Measurements from ENCODE around the gene CCDC192.

Gene CCDC192

DNA sequence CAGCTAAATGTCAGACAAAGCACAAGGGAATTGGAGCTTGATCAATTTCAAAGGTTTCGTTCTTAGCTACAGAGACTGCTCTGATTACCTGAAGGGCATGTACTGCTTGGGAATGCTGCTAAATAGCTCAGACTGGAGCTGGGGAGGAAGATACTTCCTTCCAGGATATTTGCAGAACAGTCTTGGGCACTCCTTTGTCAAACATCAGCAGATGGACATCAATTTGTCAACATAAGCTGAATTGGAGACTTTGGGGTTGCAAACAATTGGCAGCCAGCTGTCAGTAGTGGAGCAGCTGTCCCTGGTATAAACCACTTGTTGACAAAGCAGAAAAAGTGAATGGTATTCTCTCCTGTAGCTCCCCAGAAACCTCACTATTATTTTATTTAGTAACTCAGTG lies 182.0 kb downstream of the CCDC192 start:
- DNase-seq (ENCODE audit: low read depth) = no peak

DNA sequence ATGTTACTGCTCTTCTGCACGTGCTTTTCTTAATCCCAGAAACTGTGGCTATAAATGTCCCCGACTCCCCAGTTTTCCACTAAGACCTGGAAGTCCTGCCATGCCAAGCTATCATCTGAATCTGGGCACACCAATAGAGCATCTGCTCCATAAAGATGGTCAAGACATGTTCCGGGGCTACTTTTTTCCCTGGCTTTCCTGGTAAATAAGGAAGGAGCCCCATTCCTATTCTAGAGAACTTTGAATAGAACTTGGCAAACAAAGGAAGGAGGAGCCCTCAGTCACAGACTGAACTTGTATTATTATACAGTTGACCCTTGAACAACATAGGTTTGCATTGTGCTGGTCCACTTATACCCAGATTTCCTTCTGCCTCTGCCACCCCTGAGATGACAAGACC lies 182.9 kb downstream of the CCDC192 start:
- DNase-seq (ENCODE audit: low read depth) = no peak

DNA sequence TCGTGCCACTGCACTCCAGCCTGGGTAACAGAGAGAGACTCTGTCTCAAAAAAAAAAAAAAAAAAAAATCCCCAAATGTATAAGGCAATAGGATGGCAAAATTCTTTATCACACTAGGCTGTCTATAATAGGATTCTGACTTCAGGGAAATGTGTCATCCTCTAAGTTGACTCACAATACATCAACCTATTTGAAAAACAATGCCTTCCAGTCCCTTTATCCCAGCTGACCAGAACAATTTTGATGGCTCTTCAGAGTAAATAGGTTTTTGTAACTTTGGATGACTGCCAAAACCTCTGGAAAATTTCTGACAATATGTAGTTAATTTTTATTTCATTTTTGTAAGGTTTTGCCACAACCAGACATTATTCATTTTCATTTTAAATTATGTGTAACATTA lies 184.1 kb downstream of the CCDC192 start:
- no peak for DNase-seq (ENCODE audit: low read depth)

DNA sequence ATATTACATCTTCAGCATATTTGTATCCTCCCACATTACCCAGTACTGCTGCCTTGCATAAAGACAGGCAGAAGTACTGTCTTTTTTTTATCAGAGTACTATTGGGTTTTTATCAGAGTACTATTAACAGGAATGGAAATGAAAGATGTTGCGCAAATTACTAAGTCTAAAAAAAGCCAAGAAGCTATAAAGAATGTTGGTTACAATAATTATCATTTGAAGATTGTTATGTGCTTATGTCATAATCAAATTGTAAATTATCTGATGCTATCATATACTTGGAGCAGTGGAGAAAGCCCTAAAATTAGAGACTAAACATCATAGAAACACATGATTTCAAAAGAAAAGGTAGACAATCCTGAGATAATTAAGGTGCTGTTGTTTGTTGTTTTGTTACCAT lies 188.8 kb downstream of the CCDC192 start:
- no peak for DNase-seq (ENCODE audit: low read depth)

DNA sequence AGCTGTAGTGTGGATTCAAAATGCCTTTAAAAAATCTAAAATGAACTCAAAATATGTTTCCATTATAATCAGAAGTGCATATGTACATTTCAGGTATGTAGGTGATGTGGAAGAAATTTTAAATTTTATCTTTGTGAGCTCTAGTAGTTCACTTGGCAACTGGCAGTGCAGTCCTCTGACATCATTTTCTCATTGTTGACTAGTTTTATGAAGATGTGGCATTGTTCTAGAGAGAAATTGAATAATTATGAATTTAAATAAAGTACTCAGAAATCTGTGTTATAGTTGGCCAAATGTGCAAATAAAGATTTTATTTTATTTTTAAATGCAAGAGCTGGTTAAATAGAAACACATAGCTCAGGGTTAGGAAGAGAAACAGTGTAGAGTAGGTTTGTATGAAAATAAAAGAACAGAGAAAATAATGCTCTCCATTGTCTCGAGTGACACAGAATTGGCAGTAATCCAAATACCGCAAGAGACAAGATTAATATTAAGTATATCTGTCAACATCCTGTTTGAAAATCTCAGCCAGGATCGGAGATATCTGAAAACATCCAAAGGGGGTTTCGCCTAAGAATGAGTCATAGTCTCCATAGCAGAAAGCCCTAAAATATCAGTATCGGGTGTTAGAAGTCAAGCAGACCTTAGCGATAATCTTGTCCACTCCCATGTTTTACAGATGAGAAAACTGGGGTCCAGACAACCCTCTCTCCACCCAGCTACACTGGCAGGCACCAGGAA lies 189.4 kb downstream of the CCDC192 start:
- DNase-seq (ENCODE audit: low read depth) = no peak

DNA sequence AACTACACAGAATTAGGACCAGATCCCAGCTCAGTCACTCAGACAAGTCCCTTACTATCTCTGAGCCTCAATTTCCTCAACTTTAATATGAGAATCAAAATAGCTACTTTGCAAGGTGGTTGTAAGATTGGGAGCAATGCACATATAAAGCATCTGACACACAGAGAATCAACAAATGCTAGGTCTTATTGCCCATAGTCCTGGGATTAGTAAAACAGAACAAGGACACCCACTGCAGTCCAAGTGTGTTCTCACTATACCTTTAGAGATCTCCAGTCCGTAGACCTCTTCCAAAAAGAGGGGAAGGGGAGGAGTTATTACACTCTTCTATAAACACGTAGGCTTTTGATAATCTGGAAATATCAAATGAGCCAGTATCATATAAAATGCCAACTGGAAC lies 190.0 kb downstream of the CCDC192 start:
- no peak for DNase-seq (ENCODE audit: low read depth)

DNA sequence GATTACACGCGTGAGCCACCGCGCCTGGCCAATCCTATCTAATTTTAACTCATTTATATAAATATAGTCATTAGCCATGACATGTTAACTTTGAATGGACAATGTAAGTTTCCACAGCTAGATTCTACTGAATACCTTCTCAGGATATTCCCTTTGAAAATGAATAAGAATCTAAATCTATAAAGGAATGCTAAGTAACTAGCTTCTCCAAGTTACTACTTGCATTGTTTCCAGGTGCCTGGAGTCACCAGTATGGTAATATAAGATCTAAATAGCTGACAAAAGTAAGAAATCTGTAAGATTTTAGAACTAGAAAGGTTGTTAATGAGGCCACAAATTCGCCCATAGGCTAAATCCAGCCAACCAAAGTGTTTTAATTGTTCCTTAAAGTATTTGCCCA lies 191.3 kb downstream of the CCDC192 start:
- DNase-seq (ENCODE audit: low read depth) = no peak

DNA sequence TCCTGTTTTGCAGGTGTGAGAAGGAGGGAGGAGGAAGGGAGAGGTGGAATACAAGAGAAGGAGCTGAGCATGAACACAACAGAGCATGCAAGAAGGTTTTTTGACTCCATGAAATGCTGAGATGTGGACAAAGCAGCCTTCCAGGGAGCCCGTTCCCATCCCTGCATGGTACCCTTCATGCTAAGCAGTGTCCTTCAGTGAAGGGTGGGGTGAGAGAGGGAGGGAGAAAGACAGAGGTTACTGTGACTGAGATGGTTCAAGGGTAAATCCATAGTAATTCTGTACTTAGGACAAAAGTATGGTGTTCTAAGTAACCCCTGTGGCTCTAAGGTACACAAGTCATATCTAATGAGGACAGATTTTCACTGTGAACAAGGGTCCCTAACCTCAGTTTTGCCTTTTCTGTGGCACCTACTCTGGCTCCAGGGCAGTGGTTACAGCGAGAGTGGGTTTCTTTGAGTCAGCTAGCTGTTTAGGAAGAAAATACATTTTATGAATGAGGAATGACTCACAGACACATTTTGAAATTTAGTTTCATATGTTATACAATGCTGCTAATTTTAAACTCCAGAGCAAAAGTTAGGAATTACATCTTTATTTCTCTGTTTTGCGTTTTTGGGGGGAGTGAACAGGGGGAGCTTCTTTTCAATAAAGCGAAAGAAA lies 195.5 kb downstream of the CCDC192 start:
- no peak for DNase-seq (ENCODE audit: low read depth)

DNA sequence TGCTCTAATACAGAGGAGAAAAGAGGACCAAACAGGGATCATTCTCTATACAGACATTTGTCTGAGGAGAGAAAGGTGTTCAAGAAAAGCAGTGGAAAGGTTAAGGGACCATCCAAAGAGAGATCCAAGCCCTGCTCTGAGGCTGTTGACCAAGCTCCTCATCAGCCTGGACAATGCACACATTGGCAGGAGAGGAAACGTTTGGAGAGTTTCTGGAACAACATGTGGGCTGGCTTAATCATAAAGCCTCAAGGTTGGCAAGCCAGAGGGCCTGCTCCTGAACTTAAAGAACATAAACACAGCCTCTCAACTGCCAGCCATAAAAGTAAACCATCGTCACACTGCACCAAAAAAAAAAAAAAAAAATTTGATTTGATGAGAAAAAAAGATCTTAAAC lies 196.0 kb downstream of the CCDC192 start:
- DNase-seq (ENCODE audit: low read depth) = no peak

DNA sequence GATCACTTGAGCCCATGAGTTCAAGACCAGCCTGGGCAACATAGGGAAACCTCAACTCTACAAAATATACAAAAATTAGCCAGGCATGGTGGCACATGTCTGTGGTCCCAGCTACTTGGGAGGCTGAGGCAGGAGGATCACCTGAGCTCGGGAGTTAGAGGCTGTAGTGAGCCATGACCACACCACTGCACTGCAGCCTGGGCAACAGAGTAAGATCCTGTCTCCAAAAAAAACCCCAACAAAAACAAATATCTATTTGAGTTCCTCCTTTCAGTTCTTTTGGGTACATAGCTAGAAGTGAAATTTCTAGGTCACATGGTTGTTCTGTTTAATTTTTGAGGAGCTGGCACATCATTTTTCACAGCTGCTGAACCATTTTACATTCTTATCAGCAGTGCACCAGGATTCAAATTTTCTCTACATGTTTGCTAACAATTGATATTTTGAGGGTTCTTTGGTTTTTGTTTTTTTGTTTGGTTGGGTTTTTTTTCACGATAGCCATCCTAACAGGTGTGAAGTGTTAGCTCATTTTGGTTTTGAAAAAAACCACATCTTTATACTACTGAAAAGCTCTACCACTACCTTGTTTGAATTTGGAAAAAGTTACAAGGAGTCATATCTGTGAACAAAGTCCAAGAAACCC lies 203.5 kb downstream of the CCDC192 start:
- DNase-seq (ENCODE audit: low read depth) = no peak

DNA sequence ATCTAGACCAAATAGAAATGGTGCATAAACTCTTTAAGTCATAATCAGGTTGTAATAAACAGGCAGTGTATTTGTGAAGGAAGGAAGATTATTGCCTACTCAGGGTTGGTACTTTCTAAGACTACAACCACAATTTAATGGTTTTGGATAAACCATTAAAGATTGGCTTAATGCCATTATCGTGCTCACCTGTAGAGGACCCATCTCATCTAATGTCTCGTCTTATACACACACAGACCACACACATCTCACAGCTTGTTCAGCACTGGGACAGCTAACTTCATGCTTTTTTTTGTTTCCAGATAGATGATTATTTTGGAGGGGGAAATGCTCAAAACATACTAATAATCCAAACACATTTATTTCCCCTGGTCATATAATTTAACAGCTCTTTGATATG lies 204.7 kb downstream of the CCDC192 start:
- no peak for DNase-seq (ENCODE audit: low read depth)

DNA sequence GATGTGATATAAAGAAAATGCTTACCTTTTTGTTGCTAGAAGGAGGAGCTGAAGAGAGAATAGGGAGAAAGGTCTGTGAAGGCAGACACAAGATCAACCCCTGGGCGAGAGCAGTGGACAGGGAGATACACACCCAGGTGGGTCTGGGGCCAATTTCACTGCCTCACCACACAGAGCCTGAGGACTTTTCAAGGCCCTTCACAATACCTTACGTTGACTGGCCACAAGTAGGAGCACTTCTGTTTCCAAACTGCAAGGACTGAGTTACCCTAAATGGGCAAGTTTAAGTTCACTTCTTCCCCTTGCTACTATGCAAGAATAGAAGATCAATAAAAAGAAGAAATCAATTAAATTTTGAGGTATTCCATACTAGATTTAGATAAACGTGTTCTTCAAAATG lies 205.9 kb downstream of the CCDC192 start:
- DNase-seq (ENCODE audit: low read depth) = no peak

DNA sequence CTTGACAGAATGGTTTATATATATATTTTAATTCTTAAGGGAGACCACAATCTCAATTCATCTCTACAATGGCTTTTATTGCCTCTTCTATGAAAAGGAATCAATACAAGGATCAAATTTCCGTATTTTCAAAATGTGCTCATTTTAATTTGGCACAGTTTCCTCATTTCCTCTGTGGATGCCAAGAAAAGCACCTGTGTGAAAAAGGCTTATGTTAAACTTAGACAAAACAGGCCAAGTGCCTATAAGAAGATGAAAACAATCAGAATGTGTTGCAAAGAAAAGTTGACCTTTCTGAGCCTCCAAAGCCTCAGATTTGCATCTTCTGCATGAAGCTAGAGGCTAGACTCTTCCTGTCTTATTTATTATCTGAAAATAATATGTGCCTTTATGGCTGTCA lies 206.6 kb downstream of the CCDC192 start:
- no peak for DNase-seq (ENCODE audit: low read depth)

DNA sequence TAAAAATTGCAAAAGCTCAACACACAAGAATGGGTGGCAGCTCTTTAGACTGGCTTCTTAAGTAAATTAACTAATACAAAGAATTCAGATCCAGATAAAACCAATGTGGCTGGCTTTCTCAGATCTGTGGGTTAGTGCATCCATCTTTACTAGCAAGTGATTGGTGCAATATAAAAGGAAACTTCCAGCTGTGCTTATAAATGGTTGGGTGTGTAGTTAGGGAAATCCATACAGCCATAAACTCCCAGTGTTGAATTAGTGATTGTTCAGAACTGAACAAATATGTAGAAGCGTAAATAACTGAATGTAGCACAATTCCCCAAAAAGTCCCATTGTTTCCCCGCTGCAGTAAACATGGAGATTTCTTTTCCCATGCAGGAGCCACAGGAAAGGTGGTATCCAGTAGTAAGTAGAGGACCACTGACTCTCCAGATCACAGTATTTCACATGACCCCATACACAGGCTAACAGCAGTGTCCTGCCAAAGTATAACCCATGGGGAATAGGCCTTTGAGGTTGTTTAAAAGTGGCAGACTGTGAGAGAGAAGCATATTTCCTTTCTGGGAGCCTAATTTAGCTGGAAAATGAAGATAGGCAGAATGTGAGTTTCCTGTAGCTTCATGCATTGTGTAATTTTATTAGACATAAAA lies 207.2 kb downstream of the CCDC192 start:
- DNase-seq (ENCODE audit: low read depth) = no peak

DNA sequence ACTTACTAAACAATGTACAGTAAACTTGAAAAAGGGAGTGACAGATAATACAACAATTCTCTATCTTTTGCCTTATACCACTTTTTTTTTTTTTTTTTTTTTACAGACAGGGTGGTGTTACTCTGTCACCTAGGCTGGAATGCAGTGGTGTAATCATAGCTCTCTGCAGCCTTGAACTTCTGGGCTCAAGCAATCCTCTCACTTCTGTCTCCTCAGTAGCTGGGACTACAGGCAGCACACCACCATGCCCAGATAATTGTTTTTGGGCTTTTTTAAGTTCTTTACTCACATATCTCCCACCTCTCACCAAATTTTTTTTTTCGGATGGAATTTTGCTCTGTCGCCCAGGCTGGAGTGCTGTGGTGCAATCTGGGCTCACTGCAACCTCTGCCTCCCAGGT lies 208.4 kb downstream of the CCDC192 start:
- DNase-seq (ENCODE audit: low read depth) = no peak

DNA sequence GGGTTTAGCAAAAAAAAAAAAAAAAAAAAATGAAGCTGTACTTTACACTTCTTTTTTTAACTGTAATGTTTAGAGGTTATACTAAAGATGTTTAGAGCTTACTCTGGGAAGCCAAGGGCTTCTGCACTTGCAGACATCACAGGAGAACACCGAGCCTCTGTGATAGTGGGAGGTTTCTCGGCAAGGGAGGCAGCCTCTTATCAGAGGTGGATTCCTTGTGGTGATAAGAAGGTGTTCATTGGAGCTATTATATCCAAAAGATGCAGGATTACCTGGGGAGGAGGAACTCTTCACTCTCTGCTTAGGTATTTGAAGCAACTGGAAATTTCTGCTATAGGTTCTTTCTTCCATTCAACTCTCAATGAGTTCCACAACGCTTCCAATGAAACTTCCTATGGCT lies 209.2 kb downstream of the CCDC192 start:
- no peak for DNase-seq (ENCODE audit: low read depth)

DNA sequence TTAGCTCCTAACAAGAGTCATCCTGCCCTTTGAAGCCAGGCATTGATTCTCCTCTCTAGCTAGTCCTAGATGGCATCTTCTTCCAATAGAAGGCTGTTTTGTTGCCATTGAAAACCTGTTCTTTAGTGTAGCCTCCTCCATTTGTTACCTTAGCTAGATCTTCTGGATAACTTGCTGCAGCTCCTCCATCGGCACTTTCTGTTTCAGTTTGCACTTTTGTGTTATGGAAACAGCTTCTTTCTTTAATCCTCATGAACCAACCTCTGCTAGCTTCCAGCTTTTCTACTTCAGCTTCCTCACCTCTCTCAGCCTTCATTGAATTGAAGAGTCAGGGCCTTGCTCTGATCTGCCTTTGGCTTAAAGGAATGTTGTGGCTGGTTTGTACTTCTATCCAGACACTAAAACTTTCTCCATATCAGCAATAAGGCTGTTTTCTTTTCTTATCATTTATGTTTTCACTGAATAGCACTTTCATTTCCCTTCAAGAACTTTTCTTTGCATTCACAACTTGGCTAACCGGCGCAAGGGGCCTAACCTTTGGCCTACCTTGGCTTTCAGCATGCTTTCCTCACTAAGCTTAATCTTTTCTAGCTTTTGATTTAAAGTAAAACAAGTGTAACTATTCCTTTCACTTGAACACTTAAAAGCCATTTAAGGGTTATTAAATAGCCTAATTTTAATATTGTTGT lies 213.8 kb downstream of the CCDC192 start:
- no peak for DNase-seq (ENCODE audit: low read depth)

DNA sequence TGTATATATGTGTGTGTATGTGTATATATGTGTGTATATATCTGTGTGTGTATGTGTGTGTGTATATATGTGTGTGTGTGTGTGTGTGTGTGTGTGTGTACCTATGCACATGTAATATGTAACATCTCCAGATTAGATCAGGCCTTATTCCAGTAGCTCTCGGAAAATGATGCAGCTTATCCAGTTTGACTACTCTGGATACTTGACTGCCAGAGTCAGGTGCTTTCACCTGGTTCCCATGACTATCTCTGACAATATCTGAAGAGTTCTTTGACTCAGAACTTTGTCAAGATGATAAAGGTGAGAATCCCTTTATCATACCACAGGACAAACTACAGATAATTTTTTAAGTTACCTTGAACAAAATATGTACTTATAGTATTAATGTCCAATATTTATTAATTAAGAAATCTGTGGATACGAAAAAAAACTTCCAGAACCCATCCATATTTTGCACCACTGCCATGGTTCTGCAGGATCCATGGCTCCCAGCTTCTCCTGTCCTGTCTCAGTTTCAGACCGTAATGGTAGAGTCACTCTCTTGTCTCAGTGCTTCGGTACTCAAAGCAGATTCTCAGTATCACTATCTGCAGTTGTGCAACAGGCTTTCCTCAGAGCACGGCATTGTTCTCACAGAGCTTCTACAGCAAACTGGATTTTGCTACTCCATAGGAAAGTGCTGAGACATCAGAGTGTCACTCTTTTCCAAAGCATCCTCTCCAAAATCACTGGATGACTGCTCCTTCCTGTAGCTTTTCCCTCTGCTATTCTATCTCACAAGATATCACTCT lies 216.0 kb downstream of the CCDC192 start:
- no peak for DNase-seq (ENCODE audit: low read depth)

DNA sequence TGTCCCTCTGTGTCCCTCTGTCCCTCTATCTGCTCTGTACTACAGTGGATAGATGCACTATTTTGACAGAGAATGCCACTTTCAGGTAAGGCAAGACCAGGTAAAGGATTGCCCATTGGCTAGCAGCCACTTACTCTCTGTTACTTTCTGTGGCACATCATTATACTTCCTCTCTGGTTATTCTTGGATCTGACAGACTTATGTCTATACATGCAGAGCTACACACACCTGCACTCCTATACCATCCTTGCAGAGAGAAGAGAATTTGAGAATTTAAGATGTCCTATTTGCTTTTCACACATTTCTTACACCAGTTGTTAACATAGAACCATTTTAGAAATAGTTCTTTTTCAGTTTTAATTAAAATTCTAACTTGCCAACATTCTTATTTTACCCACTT lies 216.6 kb downstream of the CCDC192 start:
- DNase-seq (ENCODE audit: low read depth) = no peak

DNA sequence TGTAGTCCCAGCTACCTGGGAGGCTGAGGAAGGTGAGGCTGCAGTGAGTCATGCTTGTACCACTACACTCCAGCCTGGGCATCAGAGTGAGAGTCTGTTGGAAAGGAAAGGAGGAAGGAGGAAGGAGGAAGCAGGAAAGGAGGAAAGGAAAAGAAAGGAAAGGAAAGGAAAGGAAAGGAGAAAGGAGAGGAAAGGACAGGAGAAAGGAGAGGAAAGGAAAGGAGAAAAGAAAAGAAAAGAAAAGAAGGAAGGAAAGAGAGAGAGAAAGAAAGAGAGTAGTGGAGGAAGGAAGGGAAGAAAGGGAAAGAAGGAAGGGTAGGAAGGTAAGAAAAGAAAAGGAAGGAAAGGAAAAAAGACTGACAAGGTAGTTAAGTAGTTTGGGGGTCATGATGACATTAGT lies 217.7 kb downstream of the CCDC192 start:
- DNase-seq (ENCODE audit: low read depth) = no peak

DNA sequence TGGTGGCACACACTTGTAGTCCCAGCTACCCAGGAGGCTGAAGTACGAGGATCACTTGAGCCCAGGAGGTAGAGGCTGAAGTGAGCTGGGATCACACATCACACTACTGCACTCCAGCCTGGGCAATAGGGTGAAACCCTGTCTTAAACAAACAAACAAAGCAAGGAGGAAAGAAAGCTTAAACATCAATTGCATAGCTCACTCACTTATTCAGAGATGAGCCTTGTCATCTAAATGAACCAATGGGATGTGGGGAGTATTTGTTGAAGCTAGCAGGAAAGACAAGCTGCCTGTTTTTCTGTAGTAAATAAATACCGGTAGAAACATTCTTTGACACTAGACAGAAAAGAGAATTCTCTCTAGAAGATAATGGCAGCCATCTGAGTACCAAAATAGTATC lies 219.4 kb downstream of the CCDC192 start:
- DNase-seq (ENCODE audit: low read depth) = no peak

All from stimulated activated CD4-positive, alpha-beta T cell treated with anti-CD3 and anti-CD28 coated beads, Interleukin-2, amount 100 ng/mL, for 4 hours (primary cell).